IPS DF 6.9 (cell line): ENCODE results near the gene NPAS2.

Experiments
- DNase-seq: peaks from one replicate; pipeline ENCODE4 v3.0.0-alpha.2; 2013; ENCODE audit warnings: low read depth, low spot score
- H3K27ac ChIP-seq: one replicate; pipeline ENCODE4 v1.5.1; 2013; ENCODE audit warnings: low read length, control low read depth
- H3K27me3 ChIP-seq: 2 replicates; pipeline ENCODE4 v1.6.1; 2013; ENCODE audit warnings: mild to moderate bottlenecking, low read length; ENCODE audit not compliant: control insufficient read depth, insufficient read depth
- H3K36me3 ChIP-seq: 2 replicates; pipeline ENCODE4 v1.6.1; 2013; ENCODE audit warnings: low read length; ENCODE audit not compliant: control insufficient read depth, insufficient read depth
- H3K4me1 ChIP-seq: 2 replicates; pipeline ENCODE4 v1.6.1; 2013; ENCODE audit warnings: low read length; ENCODE audit not compliant: control insufficient read depth, insufficient read depth
- H3K4me3 ChIP-seq: 2 replicates; pipeline ENCODE4 v1.5.1; 2013; ENCODE audit warnings: mild to moderate bottlenecking, low read length
- H3K9me3 ChIP-seq: 2 replicates; pipeline ENCODE4 v1.6.1; 2013; ENCODE audit warnings: low read length, inconsistent platforms; ENCODE audit not compliant: control insufficient read depth, insufficient read depth
- WGBS: extraction: QIAGEN DNeasy Blood & Tissue Kit; methylation state at CpG from one replicate; pipeline ENCODE4 v1.1.7; 2013; ENCODE audit warnings: mixed read lengths, missing lambda C conversion rate; ENCODE audit not compliant: insufficient read length, insufficient coverage; 5-methylcytosine and 5-hydroxymethylcytosine counted together

NPAS2 gene

DNA sequence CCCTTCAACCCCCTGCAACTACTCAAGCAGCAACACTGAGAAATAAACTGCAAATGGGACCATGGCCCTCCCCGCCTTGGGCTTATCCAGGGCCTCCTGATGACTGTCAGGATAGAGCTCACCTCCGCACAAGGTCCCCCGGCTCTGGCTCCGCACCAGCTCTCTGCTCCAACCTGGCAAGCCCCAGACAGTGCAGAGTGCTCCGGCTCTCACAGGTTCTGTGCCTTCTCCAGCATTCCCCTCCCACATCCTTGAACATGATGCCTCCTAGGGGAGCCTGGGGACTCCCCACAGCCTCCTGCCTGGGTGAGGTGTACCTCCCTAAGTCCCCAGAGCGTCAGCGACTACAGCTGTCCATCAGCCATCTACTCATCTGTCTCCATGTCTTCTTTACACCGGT lies 26.7 kb upstream of the NPAS2 start:
- Histone ChIP-seq H3K9me3 (no peaks in the 10 kb centered on the region), H3K4me3 (no peak overlapping the region), H3K27ac (no peak overlapping the region), H3K27me3 (no peaks in the 10 kb centered on the region), H3K4me1 (no peaks in the 10 kb centered on the region), H3K36me3 (no peaks in the 10 kb centered on the region)
- no peak for DNase-seq
- no CpG with 5 or more reads among the region's 8 CpGs for WGBS

GRCh38 chr2:100793982-100794381 lies 26.0 kb upstream of the NPAS2 start:
- WGBS = no CpG with 5 or more reads among the region's 9 CpGs
- Histone ChIP-seq H3K4me3 (no peak overlapping the region), H3K27me3 (no peaks in the 10 kb centered on the region), H3K4me1 (no peaks in the 10 kb centered on the region), H3K27ac (no peak overlapping the region), H3K9me3 (no peaks in the 10 kb centered on the region), H3K36me3 (no peaks in the 10 kb centered on the region)
- no peak for DNase-seq

- H3K36me3 ChIP-seq = no peaks in the 10 kb centered on the region
- H3K9me3 ChIP-seq = no peaks in the 10 kb centered on the region
- no peaks in the 10 kb centered on the region for H3K27me3 ChIP-seq
- no peak for DNase-seq
- no peak overlapping the region for H3K27ac ChIP-seq
- no peak overlapping the region for H3K4me3 ChIP-seq
- WGBS = no CpG with 5 or more reads among the region's 5 CpGs
- H3K4me1 ChIP-seq = no peaks in the 10 kb centered on the region
Observed at GRCh38 chr2:100796499-100797100, 23.3 kb upstream of the NPAS2 start.

DNA sequence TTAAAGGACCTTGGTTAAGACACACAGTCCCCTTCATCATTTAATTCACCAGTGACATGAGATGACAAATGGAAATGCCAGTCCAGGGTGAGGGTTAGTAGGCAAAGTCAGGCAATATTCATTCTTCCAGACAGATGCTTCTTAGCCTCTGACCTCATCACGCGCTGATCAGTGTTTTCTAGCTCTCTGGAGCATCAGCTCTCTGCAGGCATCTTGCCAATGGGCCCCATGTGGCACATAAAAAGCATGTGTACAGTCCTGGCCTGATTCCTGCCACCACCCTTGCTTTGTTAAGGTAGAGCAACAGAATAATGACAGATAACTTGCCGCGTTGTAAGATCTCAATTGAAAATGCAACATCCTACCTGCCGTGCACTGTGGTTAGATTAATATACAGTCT lies 20.3 kb upstream of the NPAS2 start:
- no peak overlapping the region for H3K4me3 ChIP-seq
- WGBS = no CpG with 5 or more reads among the region's 5 CpGs
- H3K9me3 ChIP-seq = no peaks in the 10 kb centered on the region
- H3K4me1 ChIP-seq = no peaks in the 10 kb centered on the region
- DNase-seq = no peak
- no peaks in the 10 kb centered on the region for H3K27me3 ChIP-seq
- no peak overlapping the region for H3K27ac ChIP-seq
- no peaks in the 10 kb centered on the region for H3K36me3 ChIP-seq

DNA sequence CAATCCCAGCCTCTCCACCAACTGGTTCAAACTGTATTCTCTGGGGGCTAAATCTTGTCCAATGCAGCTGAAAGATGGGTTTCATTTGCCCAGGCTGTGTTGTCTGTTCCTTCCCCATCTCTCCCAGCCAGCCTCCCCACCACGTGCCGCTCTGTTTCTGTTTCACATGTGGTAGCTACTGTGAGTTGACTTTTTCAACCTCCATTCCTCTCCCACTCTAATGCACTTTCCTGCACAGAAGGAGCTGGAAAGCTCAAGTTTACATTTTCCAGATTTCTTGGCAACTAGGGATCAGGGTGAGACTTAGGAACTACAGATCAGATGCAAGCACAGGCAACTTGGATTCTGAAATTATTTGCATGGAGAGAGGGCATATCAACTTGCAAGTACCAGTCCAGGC lies 19.0 kb upstream of the NPAS2 start:
- WGBS = no CpG with 5 or more reads among the region's 2 CpGs
- Histone ChIP-seq H3K4me1 (no peaks in the 10 kb centered on the region), H3K4me3 (no peak overlapping the region), H3K9me3 (no peaks in the 10 kb centered on the region), H3K27ac (no peak overlapping the region), H3K27me3 (no peaks in the 10 kb centered on the region), H3K36me3 (no peaks in the 10 kb centered on the region)
- no peak for DNase-seq

DNA sequence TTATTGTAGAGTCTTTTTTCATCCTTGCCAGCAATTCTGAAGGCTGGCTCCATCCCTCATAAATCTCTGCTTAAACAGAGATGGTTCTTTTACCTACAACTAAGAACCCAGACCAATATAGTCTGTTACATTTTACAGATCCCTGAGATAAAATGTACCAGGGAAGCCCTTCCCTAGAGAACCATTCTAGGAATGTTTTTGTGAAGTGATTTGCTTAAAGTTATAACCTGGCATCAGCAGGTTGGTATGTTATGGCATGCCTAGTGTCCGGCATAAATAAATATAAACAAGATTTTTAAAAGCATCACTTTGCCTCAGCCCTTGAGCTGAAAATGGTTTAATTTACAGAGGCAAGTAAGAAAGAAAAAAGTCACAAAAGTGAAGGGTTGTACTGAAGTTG lies 18.5 kb upstream of the NPAS2 start:
- Histone ChIP-seq H3K4me3 (no peak overlapping the region), H3K9me3 (no peaks in the 10 kb centered on the region), H3K27ac (no peak overlapping the region), H3K4me1 (no peaks in the 10 kb centered on the region), H3K36me3 (no peaks in the 10 kb centered on the region), H3K27me3 (no peaks in the 10 kb centered on the region)
- no peak for DNase-seq
- no CpG with 5 or more reads among the region's 1 CpG for WGBS

DNA sequence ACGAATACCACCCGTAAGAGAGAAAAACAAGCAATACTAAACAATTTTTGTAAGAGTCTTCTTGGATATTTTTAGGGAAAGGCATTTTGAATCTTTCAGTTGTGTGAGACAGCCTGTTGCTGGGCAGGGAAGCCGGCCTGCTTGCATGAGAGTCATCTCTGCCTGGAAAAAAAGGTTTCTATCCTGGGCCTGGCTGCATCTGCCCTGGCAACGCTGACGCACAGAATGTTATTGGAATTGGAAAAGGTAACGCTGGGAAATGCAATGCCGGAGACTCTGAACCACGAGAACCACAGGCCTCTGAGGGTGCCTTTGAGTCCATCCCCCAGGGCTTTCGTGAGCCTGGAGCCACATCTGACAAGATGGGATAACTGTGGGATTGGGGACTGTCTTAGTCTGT lies 17.9 kb upstream of the NPAS2 start:
- WGBS = no CpG with 5 or more reads among the region's 9 CpGs
- Histone ChIP-seq H3K4me1 (no peaks in the 10 kb centered on the region), H3K4me3 (no peak overlapping the region), H3K36me3 (no peaks in the 10 kb centered on the region), H3K9me3 (no peaks in the 10 kb centered on the region), H3K27ac (no peak overlapping the region), H3K27me3 (no peaks in the 10 kb centered on the region)
- DNase-seq = no peak

- WGBS = no CpG with 5 or more reads among the region's 6 CpGs
- H3K27me3 ChIP-seq = no peaks in the 10 kb centered on the region
Observed at GRCh38 chr2:100803334-100803733, 16.6 kb upstream of the NPAS2 start.

GRCh38 chr2:100806550-100806949 lies 13.4 kb upstream of the NPAS2 start:
- no CpG with 5 or more reads among the region's 3 CpGs for WGBS
- peaks cover 2% of the 10 kb centered on the region; the same call in 1 of the 2 replicates for H3K4me1 ChIP-seq

More at GRCh38 chr2:100803334-100803733, 16.6 kb upstream of the NPAS2 start:
- no peaks in the 10 kb centered on the region; the same call in 1 of the 2 replicates for H3K9me3 ChIP-seq
- H3K4me1 ChIP-seq = no peaks in the 10 kb centered on the region
- no peak for DNase-seq
- H3K36me3 ChIP-seq = no peaks in the 10 kb centered on the region
- H3K27ac ChIP-seq = no peak overlapping the region
- H3K4me3 ChIP-seq = no peak overlapping the region

DNA sequence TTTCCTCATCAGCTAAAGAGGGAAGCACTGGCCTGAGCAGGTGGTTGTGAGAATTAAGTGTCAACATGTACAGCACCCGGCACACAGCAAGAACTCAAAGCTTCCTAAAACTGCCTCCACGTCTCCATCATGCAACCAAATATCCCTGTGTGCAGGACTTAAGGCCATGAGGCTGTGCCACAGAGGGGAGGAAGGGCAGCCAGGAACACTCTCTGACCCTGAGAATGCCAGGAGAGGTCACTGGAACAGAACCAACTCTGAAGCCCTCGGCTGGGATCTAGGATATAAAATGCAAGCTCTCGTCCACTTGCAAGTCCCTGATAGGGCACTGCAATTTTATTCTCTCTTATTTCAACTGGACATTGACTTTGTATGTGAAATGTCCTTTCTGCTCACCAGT lies 12.2 kb upstream of the NPAS2 start:
- H3K27me3 ChIP-seq = no peaks in the 10 kb centered on the region
- no CpG with 5 or more reads among the region's 4 CpGs for WGBS
- H3K4me3 ChIP-seq = no peak overlapping the region
- DNase-seq = no peak
- no peaks in the 10 kb centered on the region; the same call in 1 of the 2 replicates for H3K9me3 ChIP-seq
- peaks cover 2% of the 10 kb centered on the region; the same call in 1 of the 2 replicates for H3K4me1 ChIP-seq
- H3K27ac ChIP-seq = no peak overlapping the region
- no peaks in the 10 kb centered on the region for H3K36me3 ChIP-seq

More at GRCh38 chr2:100806550-100806949, 13.4 kb upstream of the NPAS2 start:
- Histone ChIP-seq H3K27me3 (no peaks in the 10 kb centered on the region), H3K27ac (no peak overlapping the region), H3K4me3 (no peak overlapping the region), H3K9me3 (no peaks in the 10 kb centered on the region; the same call in 1 of the 2 replicates), H3K36me3 (no peaks in the 10 kb centered on the region)
- no peak for DNase-seq

GRCh38 chr2:100808582-100808981 lies 11.4 kb upstream of the NPAS2 start:
- Histone ChIP-seq H3K4me1 (peaks cover 2% of the 10 kb centered on the region; the same call in 1 of the 2 replicates), H3K4me3 (no peak overlapping the region), H3K9me3 (no peaks in the 10 kb centered on the region; the same call in 1 of the 2 replicates), H3K27ac (no peak overlapping the region), H3K36me3 (no peaks in the 10 kb centered on the region), H3K27me3 (no peaks in the 10 kb centered on the region)
- no CpG with 5 or more reads among the region's 4 CpGs for WGBS
- DNase-seq = no peak
